Right atrium auricular region (tissue), 2 donors: ENCODE measurements around the gene PTK6. TPM values are rescaled to one million over a fixed set of nuclear protein-coding genes. Genes with fewer than 3 reads are reported as not detected.
"Not testable (repeated sequence)": the region's sequence is repeated elsewhere in the genome, so short reads cannot be mapped to it uniquely, and the experiment has no call there.

Experiments used
- DNase-seq: peaks from one replicate; pipeline ENCODE4 v3.0.0-alpha.2; 2019; ENCODE audit warnings: low spot score
- H3K27ac ChIP-seq, 2 donors: fragments of 200-600 bp; sonication (generic); 1 replicate in 1 of 2; 2 replicates in 1 of 2; pipeline ENCODE4 v1.5.1; 2016 to 2019
- H3K27me3 ChIP-seq, 2 donors: fragments of 200-600 bp; sonication (generic); one replicate each; pipeline versions ENCODE4 v1.5.1 to v1.6.0; 2017 to 2019
- H3K36me3 ChIP-seq: fragments of 200-600 bp; sonication (generic); one replicate; pipeline ENCODE4 v1.5.1; 2016
- H3K4me1 ChIP-seq, 2 donors: fragments of 200-600 bp; sonication (generic); one replicate each; pipeline versions ENCODE4 v1.5.1 to v1.6.0; 2017 to 2019
- H3K4me3 ChIP-seq, 2 donors: fragments of 200-600 bp; sonication (generic); 1 replicate in 1 of 2; 2 replicates in 1 of 2; pipeline ENCODE4 v1.5.1; 2017 to 2019; ENCODE audit warnings: mild to moderate bottlenecking in 1 of 2, moderate library complexity in 1 of 2
- H3K9me3 ChIP-seq, 2 donors: fragments of 200-600 bp; sonication (generic); one replicate each; pipeline ENCODE4 v1.5.1; 2019
- CTCF ChIP-seq, 2 donors: fragments of 200-600 bp; sonication (generic); IDR thresholded peaks; one replicate each; pipeline ENCODE4 v1.5.1; 2019; ENCODE audit warnings: antibody characterized with exemption in 2 of 2
- total RNA-seq, 2 donors: library from RNA; depleted of rRNA; stranded (reverse); fragments of >200 nt; gene quantifications; one replicate each; pipeline ENCODE4 v1.1.0, GENCODE V29; 2016

The PTK6 gene
- total RNA-seq, 2 donors from 2014 or later = not detected

- Histone ChIP-seq H3K9me3 (no peaks in the 10 kb centered on the region), H3K4me3 (no peak overlapping the region), H3K4me1 (peaks cover 0 to 21% of the 10 kb centered on the region in 2 donors), H3K27me3 (peaks cover 0 to 3% of the 10 kb centered on the region in 2 donors), H3K27ac (peak overlapping the region; percentile 16 to 47), H3K36me3 (peaks cover 6% of the 10 kb centered on the region)
- DNase-seq = no peak
- TF ChIP-seq CTCF (IDR thresholded peaks at IDR 0.05) = no peak
Observed at GRCh38 chr20:63483834-63484233, 53.3 kb downstream of the PTK6 start.

GRCh38 chr20:63482021-63482587 lies 55.1 kb downstream of the PTK6 start:
- Histone ChIP-seq H3K4me3 (no peak overlapping the region), H3K27ac (no peak overlapping the region), H3K36me3 (no peaks in the 10 kb centered on the region), H3K27me3 (no peaks in the 10 kb centered on the region), H3K9me3 (no peaks in the 10 kb centered on the region), H3K4me1 (peaks cover 0 to 15% of the 10 kb centered on the region in 2 donors)
- DNase-seq = no peak
- no peak for TF ChIP-seq CTCF (IDR thresholded peaks at IDR 0.05)

DNA sequence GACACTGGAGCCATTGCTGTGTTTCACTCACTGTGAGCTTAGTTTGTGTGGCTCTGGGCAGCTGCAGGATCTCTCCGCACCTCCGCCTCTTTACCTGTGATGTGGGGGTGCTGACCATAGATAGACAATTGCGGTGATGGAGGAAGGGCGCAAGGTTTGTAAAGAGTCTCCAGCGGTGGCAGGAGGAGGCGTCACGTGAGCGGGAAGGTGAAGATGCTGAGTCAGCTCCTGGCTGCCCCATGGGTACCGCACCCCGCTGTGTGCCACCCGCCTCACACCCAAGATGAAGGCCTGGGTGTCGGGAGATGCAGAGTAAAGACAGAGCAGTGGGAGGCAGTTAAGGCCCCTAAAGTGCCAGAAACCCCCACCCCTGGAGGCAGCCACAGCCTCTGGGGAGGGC lies 55.7 kb downstream of the PTK6 start:
- H3K9me3 ChIP-seq = no peaks in the 10 kb centered on the region
- DNase-seq = no peak
- no peaks in the 10 kb centered on the region for H3K36me3 ChIP-seq
- no peak for TF ChIP-seq CTCF (IDR thresholded peaks at IDR 0.05)
- H3K4me1 ChIP-seq = peaks cover 0 to 15% of the 10 kb centered on the region in 2 donors
- no peak overlapping the region for H3K4me3 ChIP-seq
- H3K27ac ChIP-seq = no peak overlapping the region
- H3K27me3 ChIP-seq = no peaks in the 10 kb centered on the region

- H3K27ac ChIP-seq, H3K36me3 ChIP-seq, H3K27me3 ChIP-seq, H3K4me3 ChIP-seq, DNase-seq, H3K9me3 ChIP-seq: not testable (repeated sequence)
- peaks cover 0 to 15% of the 10 kb centered on the region in 2 donors for H3K4me1 ChIP-seq
Observed at GRCh38 chr20:63479695-63480419, 57.3 kb downstream of the PTK6 start.

- DNase-seq = no peak
- H3K27ac ChIP-seq = no peak overlapping the region
- H3K4me3 ChIP-seq = no peak overlapping the region
- no peaks in the 10 kb centered on the region for H3K36me3 ChIP-seq
- no peaks in the 10 kb centered on the region for H3K9me3 ChIP-seq
- peaks cover 0 to 12% of the 10 kb centered on the region in 2 donors for H3K4me1 ChIP-seq
- TF ChIP-seq CTCF (IDR thresholded peaks at IDR 0.05) = no peak
- H3K27me3 ChIP-seq = peaks cover 7 to 15% of the 10 kb centered on the region in 2 donors
Observed at GRCh38 chr20:63478346-63479302, 58.6 kb downstream of the PTK6 start.

Other genes with a start within 250 kb of the PTK6 start
- gene COL20A1, start 244.2 kb downstream of the PTK6 start, total RNA-seq = not detected
- not detected for gene CHRNA4, start 176.0 kb downstream of the PTK6 start, total RNA-seq
- not detected for gene KCNQ2, start 64.7 kb downstream of the PTK6 start, total RNA-seq
- gene EEF1A2, start 38.3 kb downstream of the PTK6 start, total RNA-seq = 100 to 1,000 TPM; 797 to 886 TPM
- 100 to 1,000 TPM; 138 to 185 TPM for gene PPDPF, start 16.6 kb downstream of the PTK6 start, total RNA-seq
- not detected for gene SRMS, start 10.4 kb upstream of the PTK6 start, total RNA-seq
- gene FNDC11, start 16.8 kb upstream of the PTK6 start, total RNA-seq = not detected
- 10 to 100 TPM; 12.5 to 21.5 TPM for gene HELZ2, start 36.9 kb upstream of the PTK6 start, total RNA-seq
- gene GMEB2, start 89.7 kb upstream of the PTK6 start, total RNA-seq = 1 to 10 TPM; 5.8 to 9.4 TPM
- gene STMN3, start 116.0 kb upstream of the PTK6 start, total RNA-seq = 10 to 100 TPM in 1 of 2 donors, 1 to 10 TPM in 1; 5.7 to 10.1 TPM
- gene RTEL1, start 120.9 kb upstream of the PTK6 start, total RNA-seq = 1 to 10 TPM; 4.8 to 9.2 TPM
- gene TNFRSF6B, start 159.3 kb upstream of the PTK6 start, total RNA-seq = 1 to 10 TPM; 1.2 to 3.8 TPM
- 10 to 100 TPM; 33.5 to 39.4 TPM for gene ARFRP1, start 170.6 kb upstream of the PTK6 start, total RNA-seq
- gene ZGPAT, start 170.7 kb upstream of the PTK6 start, total RNA-seq = 10 to 100 TPM; 11.9 to 15.1 TPM
- 1 to 10 TPM; 2.4 to 2.5 TPM for gene LIME1, start 199.3 kb upstream of the PTK6 start, total RNA-seq
- gene SLC2A4RG, start 202.4 kb upstream of the PTK6 start, total RNA-seq = 10 to 100 TPM; 30.1 to 30.7 TPM